ENCODE measurements around the gene PPIC.

GRCh38 chr5:123066016-123066415 lies 29.5 kb upstream of the PPIC start:
- TF ChIP-seq, protein P1, sequence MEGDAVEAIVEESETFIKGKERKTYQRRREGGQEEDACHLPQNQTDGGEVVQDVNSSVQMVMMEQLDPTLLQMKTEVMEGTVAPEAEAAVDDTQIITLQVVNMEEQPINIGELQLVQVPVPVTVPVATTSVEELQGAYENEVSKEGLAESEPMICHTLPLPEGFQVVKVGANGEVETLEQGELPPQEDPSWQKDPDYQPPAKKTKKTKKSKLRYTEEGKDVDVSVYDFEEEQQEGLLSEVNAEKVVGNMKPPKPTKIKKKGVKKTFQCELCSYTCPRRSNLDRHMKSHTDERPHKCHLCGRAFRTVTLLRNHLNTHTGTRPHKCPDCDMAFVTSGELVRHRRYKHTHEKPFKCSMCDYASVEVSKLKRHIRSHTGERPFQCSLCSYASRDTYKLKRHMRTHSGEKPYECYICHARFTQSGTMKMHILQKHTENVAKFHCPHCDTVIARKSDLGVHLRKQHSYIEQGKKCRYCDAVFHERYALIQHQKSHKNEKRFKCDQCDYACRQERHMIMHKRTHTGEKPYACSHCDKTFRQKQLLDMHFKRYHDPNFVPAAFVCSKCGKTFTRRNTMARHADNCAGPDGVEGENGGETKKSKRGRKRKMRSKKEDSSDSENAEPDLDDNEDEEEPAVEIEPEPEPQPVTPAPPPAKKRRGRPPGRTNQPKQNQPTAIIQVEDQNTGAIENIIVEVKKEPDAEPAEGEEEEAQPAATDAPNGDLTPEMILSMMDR (IDR thresholded peaks at IDR 0.05): no peak
- TF ChIP-seq EZH2 (IDR thresholded peaks at IDR 0.05; ENCODE audit: borderline replicate concordance, insufficient read depth, low read depth, low read length, poor library complexity, severe bottlenecking): no peak
